Midbrain (tissue), 1 donor: ENCODE results near the gene PARK7.

Experiments used
- DNase-seq: peaks from one replicate; lab custom pipeline; 2025; lab: John Stamatoyannopoulos, UW

Gene PARK7

DNA sequence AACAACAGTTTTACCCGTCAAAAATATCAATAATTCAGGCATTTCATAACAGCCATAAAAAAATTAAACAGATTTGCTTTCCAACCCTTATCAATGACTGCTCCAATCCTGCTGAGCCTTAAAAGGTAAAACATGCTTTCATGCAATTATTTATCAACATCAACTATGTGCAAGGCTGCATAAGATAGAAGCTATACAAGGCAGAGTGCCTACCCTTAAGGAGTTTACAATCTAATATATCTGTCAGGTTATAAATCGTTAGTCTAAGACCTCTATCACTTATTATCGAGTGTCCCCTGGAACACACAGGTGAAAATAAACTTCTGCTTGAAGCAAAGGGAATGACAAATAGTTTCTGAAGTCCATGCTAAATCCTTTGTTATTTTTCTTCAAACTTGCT lies 62.8 kb downstream of the PARK7 start:
- no peak for DNase-seq

DNA sequence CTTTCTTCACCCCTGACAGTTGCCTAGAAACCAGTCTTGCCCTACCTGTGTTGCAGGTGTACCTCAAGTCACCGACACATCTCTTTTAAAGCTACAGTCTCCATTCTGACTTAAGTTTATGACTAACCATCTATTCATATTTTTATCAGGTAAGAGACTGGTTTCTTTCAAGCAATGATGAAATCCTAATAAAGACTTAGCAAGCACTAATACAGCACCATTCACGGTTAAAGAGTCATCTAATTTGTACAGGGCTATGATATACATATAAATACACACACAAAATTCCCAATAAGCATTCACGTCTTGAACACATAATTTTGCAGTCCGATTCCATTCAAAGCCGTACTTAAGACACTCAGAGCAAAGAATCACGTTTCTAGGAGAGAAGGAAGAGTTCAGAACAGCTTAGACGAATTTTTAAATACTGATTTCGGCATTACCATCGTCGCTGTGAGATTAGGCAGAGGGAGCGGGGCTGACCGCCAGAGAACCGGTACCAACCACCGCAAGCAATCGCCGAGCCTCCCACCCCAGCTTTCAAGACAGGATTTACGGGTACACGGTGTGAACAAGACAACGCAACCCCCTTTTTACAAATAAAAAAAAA lies 63.7 kb downstream of the PARK7 start:
- DNase-seq: no peak

DNA sequence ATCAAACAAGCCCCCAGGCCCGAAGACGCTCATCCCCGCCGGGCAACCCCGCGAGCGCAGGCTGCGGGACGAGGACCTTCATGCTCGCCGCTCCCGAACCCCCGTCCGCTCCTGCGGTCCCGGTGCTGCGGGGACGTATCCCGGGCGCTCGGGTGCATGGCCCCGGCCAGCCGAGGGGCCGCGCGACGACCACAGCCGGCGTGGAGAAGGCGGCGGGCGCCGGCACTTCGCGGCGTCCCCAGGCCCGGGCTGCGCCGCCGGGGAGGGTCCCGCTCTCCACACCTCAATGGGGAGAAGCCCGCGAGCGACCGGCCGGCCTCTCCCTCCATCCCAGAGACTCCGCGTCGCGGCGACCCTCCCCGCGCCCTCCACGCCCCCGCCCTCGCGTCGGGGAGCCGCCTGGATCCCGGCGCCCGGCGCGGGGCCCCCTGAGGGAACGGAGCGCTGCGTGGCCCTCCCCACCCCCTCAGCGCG lies 64.2 kb downstream of the PARK7 start:
- no peak for DNase-seq

GRCh38 chr1:8026153-8026975 lies 64.9 kb downstream of the PARK7 start, which contains the start of gene ERRFI1:
TSS of gene ERRFI1 (minus strand) at chr1:8026309. CDS start at chr1:8015619, 10,690 bp downstream.
- peak; percentile 97 for DNase-seq

DNA sequence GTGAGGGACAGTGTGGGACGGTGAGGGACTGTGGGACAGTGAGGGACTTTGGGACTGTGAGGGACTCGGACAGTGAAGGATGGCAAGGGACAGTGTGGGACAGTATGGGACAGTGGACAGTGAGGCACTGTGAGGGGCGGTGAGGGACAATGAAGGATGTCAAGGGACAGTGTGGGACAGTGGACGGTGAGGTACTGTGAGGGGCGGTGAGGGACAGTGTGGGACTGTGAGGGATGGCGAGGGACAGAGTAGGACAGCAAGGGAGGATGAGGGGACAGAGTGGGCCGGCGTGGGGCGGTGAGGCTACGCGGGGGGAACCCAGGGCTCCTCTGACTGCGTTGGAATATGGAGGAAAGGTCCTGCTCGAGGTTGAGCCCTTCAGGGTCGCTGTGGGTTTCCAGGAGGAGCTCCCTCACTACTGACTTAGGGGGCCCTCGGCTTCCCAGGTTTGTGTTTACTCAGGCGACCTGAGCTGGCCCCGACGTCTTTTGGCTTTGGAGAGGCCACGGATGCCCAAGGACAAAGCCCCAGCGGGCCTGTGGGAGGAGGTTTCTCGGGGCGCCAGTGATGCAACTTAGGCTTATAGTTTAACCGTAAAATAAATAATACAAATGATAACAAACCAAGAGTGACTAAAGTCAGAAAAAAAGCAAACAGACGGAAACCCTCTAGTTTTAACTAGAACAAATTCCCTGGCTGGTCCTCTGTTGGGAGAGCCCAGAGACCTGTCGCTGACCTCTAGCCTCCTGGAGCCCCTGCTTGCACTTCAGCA lies 65.7 kb downstream of the PARK7 start:
- no peak for DNase-seq

DNA sequence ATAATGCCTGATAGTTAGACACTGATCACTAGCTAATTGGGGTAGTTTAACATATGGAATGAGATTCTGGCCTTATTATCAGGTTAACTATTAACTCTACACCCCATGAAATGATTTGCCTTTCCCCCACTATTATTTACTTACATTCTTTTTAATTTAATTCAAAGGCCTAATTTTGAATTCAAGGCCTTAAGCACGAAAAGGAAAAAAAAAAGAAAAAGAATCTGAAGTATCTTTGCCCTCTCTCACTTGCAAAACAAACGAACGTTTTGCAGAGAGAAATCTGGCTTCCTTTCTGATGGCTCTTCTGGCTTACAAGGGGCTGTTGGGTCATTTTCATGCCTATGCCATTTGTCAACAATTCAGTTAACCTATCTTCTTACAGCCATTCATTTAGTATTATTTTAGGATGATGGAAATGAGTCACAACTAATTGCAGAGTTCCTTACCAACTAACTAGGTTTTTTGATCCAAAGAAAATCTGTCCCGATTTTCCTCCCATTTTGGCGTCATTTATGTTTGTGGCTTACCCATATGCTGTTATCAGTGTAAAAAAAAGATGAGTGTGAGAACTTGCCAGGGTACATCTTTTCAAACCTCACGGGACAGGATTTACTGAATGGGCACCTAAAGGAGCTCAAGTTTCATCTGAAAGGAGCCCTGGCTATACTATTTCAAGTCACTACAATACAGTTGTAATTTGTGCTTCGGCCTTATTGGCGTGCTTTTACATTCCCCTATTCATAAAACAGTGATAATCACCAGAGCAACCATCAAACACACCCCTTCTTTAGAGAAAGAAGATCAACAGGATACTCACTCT lies 66.4 kb downstream of the PARK7 start:
- DNase-seq: no peak

- DNase-seq: no peak
These were observed 67.0 kb downstream of the PARK7 start for GRCh38 chr1:8028571-8028910.

DNA sequence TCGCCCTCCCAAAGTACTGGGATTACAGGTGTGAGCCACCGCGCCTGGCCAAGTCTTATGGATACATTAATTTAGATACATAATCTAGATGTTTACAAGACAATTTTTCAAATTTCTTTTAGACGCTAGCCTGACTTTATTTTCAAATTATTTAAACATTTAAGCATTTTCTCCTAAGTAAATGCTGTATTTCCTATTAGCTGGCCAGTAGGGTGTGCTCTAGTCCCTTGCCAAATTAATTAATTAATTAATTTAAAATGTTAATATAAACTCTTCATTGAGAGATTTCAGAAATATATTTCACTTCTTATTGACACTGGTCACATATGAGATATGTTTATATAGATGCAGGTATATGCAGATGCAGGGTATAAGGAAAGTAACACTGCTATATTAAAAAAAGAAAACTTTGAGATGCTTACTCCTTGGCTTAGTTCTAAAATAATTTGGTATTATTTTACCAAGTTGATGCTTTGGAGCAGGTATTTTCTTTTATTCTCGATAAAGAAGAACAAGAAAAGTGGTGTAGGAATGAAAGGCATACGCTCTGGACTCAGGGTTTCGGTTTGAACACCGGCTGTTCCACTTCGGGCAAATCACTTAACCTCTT lies 69.8 kb downstream of the PARK7 start:
- DNase-seq: no peak

GRCh38 chr1:8032366-8032910 lies 70.9 kb downstream of the PARK7 start:
- no peak for DNase-seq

- no peak for DNase-seq
These were observed 71.8 kb downstream of the PARK7 start for GRCh38 chr1:8033322-8033721.
